HG03064 (cell line): ENCODE measurements around the gene TMOD3.
"Not testable (repeated sequence)": the region's sequence is repeated elsewhere in the genome, so short reads cannot be mapped to it uniquely, and the experiment has no call there.

Experiments used
- ATAC-seq: cut with Tn5 transposase; IDR thresholded peaks from one replicate; pipeline ENCODE4 v1.9.1; 2021; ENCODE audit warnings: low read depth; ENCODE audit not compliant: unreplicated experiment

Gene TMOD3

DNA sequence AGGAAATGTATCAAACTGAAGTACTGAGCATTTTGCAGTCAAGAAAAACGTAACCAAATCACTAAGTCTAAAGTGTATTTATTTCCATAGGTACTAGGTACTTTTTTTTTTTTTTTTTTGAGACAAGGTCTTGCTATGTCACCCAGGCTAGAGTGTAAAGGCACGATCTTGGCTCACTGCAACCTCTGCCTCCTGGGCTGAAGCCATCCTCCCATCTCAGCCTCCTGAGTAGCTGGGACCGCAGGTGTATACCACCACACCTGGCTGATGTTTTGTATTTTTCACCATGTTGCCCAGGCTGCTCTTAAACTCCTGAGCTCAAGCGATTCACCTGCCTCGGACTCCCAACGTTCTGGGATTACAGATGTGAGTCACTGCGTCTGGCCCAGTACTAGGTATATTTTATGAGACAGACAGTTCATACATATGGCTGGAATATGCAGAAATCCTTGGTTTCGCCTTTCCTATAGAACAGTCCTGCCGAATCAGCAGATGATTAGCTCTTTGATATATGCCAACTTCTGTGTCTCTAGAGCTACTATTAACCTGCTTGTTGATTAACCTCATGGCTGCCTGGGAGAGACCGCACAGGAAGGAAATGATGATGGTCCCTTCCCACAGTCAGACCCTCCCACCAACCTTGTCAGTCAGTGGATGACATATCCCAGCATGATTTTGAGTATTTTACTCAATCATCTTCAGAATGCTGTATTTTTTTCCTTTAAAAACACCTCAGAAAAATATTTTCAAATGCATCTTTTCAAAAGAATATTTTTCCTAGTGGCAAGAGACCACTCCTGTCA is 32.3 kb downstream of the TMOD3 start:
- ATAC-seq: no peak

DNA sequence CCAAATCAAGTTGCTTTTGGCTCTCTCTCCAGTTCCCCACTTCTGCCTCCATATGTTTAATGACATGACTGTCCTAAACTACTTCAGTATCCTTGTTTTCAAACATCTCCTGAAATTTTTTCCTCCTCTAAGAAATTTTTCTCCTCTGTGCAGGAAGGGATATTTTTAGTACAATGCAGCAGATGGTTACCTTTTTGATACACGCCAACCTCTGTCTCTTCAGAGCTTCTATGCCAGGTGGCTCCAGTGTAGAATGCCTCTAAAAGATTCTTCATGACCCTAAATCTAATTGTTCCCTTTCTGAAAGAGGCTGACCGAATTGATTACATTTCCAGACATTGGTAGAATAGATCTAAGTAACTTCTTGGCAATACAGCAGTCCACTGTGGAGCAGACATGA is 33.7 kb downstream of the TMOD3 start:
- ATAC-seq: no peak

DNA sequence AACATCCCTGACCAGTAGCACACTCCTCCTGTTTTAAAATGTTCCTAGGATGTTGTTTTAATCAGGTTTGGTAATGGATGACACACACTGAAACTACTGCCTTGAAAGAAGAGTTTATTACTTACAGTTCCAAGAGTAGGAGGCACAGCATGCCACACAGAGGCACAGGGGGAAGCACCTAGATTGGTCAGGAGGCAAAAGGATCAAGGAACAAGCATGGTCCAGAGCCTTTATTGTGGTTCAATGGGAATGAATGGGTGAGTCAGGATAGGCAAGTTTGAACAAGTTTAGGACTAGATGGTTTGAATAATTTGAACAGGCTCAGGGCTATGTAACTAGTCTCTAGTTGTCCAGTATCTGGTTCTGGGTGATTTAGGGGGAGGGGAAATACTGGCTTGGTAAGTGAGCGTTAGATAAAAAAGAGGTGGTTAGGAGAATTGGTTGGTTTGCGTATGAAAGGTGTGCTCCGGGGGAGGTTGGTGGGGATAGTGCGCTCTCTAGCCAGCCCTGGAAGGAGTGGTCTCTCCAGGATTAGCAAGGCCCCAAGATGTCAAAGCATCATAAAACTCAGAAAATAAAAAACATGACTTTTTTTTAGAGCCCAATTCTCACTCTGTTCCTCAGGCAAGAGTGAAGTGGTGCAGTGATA is 35.1 kb downstream of the TMOD3 start:
- no peak for ATAC-seq

DNA sequence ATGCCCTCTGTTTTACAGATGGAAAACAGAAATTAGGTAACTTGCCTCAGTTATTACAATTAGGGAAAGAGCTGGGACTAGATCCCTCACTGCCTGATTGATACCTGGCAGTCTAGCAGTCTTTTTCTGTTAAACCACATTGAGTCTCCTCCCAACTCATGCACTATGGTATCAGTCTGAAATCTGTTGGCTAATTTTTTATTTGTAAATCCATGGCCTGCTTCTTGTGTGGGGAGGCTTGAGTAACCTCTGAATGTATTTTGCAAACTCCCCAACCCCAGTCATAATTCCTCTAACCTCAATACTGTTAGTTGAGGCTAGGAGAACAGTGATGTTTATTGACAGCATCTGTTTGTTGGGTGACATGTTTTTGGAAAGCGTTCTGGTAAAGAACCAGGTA is 35.9 kb downstream of the TMOD3 start:
- no peak for ATAC-seq

DNA sequence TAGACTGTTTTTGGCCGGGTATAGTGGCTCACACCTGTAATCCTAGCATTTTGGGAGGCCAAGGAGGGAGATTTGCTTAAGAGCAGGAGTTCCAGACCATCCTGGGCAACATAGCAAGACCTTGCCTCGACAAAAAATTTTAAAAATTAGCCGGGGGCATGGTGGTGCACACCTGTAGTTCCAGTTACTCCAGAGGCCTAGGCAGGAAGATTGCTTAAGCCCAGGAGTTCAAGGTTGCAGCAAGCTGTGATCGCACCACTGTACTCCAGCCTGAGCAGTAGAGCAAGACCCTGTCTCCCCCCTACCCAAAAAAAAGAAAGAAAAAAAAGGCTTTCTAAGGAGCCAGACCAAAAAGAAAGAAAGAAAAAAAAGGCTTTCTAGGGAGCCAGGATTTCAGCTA is 36.7 kb downstream of the TMOD3 start:
- ATAC-seq: no peak

DNA sequence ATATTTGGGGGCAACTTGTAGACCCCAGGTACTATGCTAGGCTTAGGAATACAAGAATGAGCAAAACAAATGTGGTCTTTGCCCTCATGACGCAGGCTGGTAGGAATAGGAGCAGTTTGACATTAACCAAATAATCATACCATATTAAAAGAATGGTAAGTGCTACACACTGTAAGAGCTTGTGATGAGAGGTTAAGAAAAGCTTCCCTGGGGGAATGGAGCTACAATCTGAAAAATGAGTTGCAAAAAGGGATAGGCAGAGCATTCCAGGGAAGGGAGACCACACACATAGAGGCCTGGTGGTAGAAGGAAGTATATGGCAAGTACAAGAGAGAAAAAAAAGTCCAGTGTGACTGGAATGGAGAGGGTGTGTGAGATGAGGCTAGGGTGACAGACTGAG is 37.3 kb downstream of the TMOD3 start:
- no peak for ATAC-seq

DNA sequence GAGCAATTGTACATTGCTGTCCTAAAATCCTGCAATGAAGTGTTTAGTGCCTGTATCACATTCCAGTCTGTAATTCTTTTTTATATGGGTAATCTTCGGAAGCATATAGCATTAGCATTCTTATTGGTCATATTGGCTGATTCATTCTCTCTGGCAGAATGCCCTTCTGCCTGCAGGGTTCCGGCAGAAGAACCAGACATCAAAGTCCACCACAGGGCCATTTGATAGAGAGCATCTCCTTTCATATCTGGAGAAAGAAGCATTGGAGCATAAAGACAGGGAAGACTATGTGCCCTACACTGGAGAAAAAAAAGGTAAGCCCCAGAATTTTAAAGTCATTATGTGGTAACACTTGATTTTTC is 39.6 kb downstream of the TMOD3 start:
- ATAC-seq: no peak

DNA sequence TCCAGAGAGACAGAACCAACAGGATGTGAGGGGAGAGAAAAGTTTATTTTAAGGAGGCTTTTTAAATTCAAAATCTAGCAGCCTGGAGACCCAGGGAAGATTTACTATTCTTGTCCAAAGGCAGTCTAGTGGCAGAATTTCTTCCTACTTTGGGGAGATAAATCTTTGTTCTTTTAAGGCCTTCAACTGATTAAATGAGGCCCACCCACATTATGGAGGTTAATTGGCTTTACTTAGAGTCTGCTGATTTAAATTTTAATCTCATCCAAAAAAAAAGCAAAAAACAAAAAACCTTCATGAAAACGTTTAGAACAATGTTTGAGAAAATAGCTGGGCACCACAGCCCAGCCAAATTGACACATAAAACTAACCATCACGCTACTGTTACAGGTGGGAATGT is 41.3 kb downstream of the TMOD3 start:
- ATAC-seq: no peak

DNA sequence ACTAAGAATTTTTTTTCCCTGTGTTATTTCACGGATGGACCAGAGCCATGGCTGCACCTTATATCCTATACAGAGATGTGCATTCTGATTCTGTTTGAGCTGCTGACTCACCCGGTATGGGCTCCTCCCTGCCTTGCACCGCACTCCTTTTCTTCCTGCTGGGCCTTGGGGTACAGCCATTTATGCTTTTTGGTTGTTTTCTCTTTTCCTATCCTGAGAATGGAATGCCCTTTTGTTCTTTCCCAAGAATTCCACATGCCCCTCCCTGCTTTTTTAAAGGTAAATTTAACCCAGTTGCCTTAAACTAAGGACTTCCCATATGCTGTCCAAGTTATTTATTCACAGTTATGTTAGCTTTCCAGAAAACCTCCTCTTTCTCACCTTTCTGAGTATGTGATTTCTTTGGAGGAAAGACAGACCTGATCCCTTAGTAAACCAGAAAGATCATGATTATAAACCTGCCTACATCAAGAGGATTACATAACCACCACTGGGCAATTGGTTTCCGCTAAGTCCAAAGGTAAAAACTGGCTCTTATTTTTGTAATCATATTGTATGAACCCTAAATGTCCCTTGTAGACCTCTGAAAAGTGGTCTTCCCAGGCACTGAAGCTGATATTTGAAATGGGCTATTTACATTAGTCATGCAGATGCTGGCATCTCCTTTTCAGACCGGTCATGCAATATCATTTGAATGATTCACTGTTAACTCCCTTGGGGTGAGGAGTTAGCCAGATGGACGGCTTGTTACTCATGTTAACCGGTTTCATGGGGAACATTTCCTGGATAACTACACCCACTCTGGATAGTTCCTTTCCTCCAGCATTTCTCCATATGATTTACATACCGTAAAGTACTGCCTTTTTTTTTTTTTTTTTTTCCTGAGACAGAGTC is 45.5 kb downstream of the TMOD3 start:
- no peak for ATAC-seq

DNA sequence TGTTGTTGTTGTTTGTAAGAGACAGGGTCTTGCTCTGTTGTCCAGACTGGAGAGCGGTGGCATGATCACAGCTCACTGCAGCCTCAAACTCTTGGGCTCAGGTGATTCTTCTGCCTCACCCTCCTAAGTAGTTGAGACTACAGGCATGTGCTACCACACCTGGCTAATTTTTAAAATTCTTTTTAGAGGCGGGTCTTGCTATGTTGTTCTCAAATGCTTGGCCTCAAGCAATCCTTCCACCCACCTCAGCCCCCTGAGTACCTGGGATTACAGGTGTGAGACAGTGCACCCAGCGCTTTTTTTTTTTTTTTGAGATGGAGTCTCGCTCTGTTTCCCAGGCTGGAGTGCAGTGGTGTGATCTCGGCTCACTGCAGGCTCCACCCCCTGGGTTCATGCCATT is 46.7 kb downstream of the TMOD3 start:
- no peak for ATAC-seq

DNA sequence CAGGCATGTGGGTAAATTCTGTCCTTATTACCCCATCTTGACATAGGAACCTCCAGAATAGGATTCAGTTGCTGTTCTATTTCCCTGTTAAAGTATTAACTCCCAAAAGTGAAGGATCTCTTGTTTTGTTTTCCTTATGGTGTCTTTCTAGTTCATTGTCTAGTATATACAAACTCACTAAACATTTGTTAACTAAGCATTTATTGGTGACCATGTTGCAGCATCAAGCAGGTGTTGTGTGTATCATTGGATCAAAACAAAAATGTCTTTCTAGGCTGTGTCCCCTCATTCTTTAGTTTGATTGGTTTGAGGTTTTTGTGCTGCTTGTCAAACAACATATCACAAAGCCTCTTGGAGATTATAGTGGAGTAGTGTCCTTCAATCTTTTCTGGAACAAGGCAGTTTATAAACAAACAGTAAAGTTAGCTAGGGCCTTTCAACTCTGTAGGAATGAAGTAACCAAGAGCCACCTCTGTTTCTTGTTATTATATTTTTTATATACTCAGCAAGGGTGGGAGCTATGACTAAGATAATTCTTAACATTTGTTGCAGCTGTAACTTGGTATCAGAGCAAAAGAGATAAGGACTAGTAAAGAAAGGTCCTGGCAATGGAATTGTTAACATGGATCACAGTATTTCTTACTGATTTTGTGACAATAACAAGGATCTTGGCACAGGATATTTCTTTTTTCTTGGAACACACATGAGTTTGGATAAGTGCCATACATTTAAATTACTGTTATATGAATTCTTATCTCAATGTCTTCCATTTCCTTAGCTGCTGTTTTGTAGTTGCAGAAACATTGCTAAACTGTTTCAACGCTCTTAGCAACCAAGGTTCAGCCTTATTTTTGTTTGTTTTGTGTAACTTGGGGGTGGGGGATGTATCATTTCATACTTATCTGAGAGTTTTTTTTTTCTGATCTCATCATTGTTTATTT is 49.3 kb downstream of the TMOD3 start:
- no peak for ATAC-seq

DNA sequence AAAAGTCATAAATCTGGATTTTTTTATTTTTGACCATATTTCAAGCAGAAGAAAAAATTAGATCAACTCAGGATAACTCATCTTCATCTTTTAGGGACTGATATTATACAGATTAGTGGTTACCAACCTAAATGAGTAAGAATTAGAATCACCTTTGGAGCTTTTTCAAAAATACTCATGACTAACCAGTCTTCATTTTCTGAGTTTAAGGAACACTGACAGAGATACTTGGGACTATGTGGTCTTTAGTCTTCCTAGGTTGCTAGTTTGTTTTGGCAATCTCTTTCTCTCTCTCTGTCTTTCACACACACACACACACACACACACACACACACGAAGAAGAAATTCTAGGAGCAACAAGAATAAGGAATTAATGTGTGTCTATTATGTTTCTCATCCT is 50.1 kb downstream of the TMOD3 start:
- no peak for ATAC-seq

DNA sequence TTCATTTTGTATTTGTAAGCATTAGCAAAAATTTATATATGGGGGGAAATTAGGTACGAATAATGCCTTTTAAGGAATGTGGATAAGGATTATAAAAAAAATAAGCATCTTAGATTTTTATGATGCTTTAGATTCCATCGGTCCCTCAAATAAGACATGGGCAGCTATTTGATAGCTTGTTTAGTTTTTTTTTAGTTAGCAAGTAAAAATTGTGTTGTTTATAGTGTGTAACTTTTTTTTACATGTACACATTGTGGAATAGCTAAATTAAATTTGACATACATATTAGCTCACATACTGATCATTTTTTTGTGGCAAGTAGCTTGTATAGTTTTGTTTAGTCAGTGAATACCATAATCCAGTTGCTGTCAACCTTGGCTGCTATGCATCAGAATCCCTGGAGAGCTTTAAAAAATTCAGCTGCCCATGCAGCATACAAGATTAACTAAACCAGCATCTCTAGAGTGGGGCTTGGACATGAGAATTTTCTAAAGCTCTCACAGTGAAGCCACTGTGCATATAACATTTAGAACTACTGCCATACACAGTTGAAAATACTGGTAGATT is 53.9 kb downstream of the TMOD3 start:
- ATAC-seq: no peak

DNA sequence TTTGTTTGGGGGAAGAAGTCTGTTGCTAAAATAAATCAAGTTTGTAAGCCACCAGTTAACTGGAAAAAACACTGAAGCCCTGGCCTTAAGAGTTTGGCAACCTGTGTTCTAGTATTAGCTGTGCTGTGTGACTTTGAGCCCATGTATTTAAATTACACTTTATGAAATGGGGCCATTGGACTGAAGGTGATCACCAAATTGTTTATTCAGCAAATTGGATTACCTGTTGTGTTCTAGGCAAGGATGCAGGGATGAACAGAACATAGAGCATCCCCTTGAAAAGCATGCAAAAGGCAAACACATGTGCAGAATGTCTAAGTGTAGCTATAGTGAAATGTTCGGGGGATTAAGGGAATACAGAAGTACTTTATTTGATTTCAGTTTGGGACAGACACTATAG is 54.6 kb downstream of the TMOD3 start:
- ATAC-seq: no peak

DNA sequence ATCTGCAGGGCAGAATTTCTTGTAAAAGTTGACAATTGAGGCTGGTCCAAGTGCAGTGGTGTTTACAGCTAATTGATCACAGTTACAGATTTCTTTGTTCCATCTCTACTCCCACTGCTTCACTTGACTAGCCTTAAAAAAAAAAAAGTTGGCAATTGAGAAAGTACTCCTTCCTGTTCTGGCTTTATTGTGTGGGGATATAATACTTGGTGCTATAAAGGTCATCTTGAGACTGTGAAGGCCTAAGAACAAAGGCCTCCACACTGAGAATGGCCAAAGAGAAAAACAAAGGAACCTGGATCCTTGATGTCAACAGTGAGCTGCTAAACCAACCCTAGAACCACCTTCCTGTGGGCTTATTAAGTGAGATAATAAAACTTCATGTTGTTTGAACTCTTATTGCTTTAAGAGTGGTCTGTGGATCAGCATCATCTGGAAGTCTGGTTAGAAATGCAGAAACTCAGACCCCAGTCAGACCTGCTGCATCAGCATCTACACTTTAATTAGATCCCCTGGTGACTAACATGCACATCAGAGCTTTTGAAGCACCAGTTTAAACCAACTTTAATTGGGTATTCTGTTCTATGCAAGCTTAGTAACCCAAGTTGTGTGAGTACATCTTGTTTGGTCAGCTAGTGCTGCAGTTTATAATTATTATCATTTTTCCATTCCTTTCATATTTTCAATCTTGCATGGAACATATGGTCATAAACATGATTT is 55.2 kb downstream of the TMOD3 start:
- no peak for ATAC-seq

DNA sequence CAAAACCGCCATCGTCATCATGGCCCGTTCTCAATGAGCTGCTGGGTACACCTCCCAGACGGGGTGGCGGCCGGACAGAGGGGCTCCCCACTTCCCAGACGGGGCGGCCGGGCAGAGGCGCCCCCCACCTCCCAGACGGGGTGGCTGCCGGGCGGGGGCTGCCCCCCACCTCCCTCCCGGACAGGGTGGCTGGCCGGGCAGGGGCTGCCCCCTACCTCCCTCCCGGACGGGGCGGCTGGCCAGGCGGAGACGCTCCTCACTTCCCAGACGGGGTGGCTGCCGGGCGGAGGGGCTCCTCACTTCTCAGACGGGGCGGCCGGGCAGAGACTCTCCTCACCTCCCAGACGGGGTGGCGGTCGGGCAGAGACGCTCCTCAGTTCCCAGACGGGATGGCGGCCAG is 56.3 kb downstream of the TMOD3 start:
- not testable (repeated sequence) for ATAC-seq

DNA sequence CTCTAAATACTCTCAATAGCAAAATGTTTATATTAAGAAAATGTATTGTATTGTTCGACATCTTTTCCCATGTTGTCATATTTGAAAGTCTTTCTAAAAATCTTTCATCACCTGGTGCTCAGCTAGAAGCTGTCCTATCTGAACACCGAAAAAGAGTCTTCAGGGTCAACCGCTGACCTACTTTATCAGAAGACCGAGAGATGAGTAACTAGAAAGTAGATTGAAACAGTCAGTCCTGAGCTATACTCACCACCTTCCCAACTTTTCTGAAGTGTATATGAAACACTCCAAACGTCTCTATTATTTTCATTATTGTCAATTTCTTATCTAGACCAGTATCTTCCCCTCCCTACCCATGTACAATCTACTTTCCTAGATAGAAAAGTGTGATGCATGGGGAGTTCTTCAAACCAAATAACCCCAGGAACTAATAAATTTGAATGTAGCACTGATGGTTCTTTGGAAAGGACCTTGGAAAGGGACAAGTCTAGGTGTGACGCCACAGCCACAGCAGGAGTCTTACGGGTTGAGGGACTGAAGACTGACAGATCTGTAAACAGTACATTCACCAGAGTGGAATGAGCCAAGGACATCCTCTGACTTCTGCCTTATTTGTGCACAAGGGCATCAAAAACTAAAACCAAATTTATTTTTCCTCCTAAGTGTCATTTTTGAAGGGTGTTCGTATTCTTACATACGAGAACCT is 58.6 kb downstream of the TMOD3 start:
- ATAC-seq: no peak

DNA sequence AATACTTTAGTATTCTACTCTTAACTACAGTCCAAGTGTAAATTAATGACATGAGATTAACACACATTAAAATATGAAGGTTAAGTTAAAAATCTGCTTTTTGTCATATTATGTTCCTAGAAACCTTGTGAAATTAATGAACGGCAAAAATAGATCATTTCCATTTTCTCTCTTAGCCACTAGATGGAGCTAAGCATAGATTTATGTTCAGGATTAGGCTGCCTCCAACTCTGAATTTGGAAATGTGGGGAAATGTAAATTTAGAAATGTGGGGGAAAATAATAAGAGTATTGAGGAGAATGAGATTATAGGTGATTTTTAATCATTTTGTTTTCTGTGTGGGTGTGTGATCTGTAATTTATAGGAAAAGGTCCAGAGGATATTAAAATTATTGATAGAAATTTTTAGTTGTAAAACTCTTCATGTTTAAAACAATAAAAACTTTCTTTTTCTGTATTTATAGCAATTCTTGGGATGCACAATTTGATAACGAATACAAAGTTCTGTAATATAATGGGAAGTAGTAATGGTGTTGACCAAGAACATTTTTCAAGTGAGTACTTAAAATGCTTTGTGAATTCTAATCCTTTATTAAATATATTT is 59.2 kb downstream of the TMOD3 start:
- no peak for ATAC-seq
